PC-9 (cell line): Measurements from ENCODE around the gene CDC42EP3. TPM values are rescaled to one million over a fixed set of nuclear protein-coding genes. Genes with fewer than 3 reads are reported as not detected.

ENCODE experiments used
- BruUV-seq: library from RNA; stranded (reverse); fragments of 400-500 nt; replicated peaks from 2 replicates; lab custom pipeline; 2021; lab: Mats Ljungman, UMichigan
- CTCF ChIA-PET: fragments of 300-600 bp; sonication (Branson Sonifier 250); formaldehyde crosslinking; loops from one replicate; lab custom pipeline; 2022; ENCODE audit warnings: antibody characterized with exemption; lab: Charles Lee
- POLR2A ChIA-PET: fragments of 300-600 bp; sonication (Branson Sonifier 250); formaldehyde crosslinking; loops from one replicate; lab custom pipeline; 2022; ENCODE audit warnings: antibody characterized with exemption; ENCODE audit not compliant: unreplicated experiment; lab: Charles Lee
- DNase-seq, 2 experiments: peaks; one replicate each; pipeline versions ENCODE4 v3.0.0 to v3.0.0-alpha.2; 2015 to 2022; ENCODE audit warnings: mixed read lengths in 1 of 2
- H2AFZ ChIP-seq: fragments of 200-600 bp; sonication (generic); 2 replicates; pipeline ENCODE4 v1.8.1; 2017; ENCODE audit warnings: antibody characterized with exemption
- H3F3A ChIP-seq: fragments of 200-600 bp; sonication (generic); 2 replicates; pipeline ENCODE4 v1.8.1; 2017; ENCODE audit warnings: antibody characterized with exemption, mild to moderate bottlenecking, low read depth; ENCODE audit not compliant: insufficient read depth
- H3K27ac ChIP-seq: fragments of 200-600 bp; sonication (generic); 2 replicates; pipeline ENCODE4 v1.6.1; 2016; ENCODE audit warnings: mixed run types
- H3K27me3 ChIP-seq: fragments of 200-600 bp; sonication (generic); 2 replicates; pipeline ENCODE4 v1.6.1; 2016; ENCODE audit warnings: low read depth, mixed run types; ENCODE audit not compliant: insufficient read depth
- H3K36me3 ChIP-seq: fragments of 200-600 bp; sonication (generic); 2 replicates; pipeline ENCODE4 v1.6.1; 2016; ENCODE audit warnings: low read depth, mixed run types
- H3K4me1 ChIP-seq: fragments of 200-600 bp; sonication (generic); replicated peaks from 2 replicates; pipeline ENCODE4 v1.6.1; 2016; ENCODE audit warnings: mixed run types; ENCODE audit not compliant: insufficient read depth
- H3K4me2 ChIP-seq: fragments of 200-600 bp; sonication (generic); 2 replicates; pipeline ENCODE4 v1.6.1; 2017; ENCODE audit warnings: mixed run types
- H3K4me3 ChIP-seq: fragments of 200-600 bp; sonication (generic); 2 replicates; pipeline ENCODE4 v1.6.1; 2016; ENCODE audit warnings: mixed run types
- H3K79me2 ChIP-seq: fragments of 200-600 bp; sonication (generic); 2 replicates; pipeline ENCODE4 v1.6.1; 2017; ENCODE audit warnings: low read depth, mixed run types
- H3K9me2 ChIP-seq: fragments of 200-600 bp; sonication (generic); 2 replicates; pipeline ENCODE4 v1.8.1; 2017; ENCODE audit warnings: mild to moderate bottlenecking; ENCODE audit not compliant: insufficient read depth
- H3K9me3 ChIP-seq: fragments of 200-600 bp; sonication (generic); 2 replicates; pipeline ENCODE4 v1.8.1; 2016; ENCODE audit warnings: low read depth; ENCODE audit not compliant: insufficient read depth
- H4K20me1 ChIP-seq: fragments of 200-600 bp; sonication (generic); 2 replicates; pipeline ENCODE4 v1.8.1; 2017; ENCODE audit not compliant: insufficient read depth
- CTCF ChIP-seq: fragments of 200-600 bp; sonication (generic); conservative IDR thresholded peaks from 2 replicates; pipeline ENCODE4 v1.6.1; 2017; ENCODE audit warnings: mixed run types, antibody characterized with exemption, mild to moderate bottlenecking, moderate library complexity
- EZH2 ChIP-seq: fragments of 200-600 bp; sonication (generic); IDR thresholded peaks from 2 replicates; pipeline ENCODE4 v1.8.0; 2017; ENCODE audit warnings: antibody characterized with exemption, low read depth
- intact Hi-C: fragments of 100-400 bp; cut with micrococcal nuclease; formaldehyde crosslinking; loops from one replicate; pipeline ENCODE4 v1.10.0; 2022; ENCODE audit not compliant: unreplicated experiment
- total RNA-seq: library from RNA; stranded (reverse); gene quantifications from 2 replicates; pipeline ENCODE4 v1.2.3, GENCODE V29; 2021

CDC42EP3 gene
- total RNA-seq, 1 experiment from 2014 or later: 54.1 TPM

- Histone ChIP-seq H3K9me2 (no peaks in the 10 kb centered on the region), H3K27ac (no peak overlapping the region), H4K20me1 (no peaks in the 10 kb centered on the region), H3K36me3 (no peaks in the 10 kb centered on the region), H3K4me1 (no peaks in the 10 kb centered on the region), H3K79me2 (no peaks in the 10 kb centered on the region), H3F3A (no peaks in the 10 kb centered on the region), H3K4me3 (no peak overlapping the region), H3K27me3 (no peaks in the 10 kb centered on the region), H3K4me2 (no peak overlapping the region), H3K9me3 (no peaks in the 10 kb centered on the region), H2AFZ (no peak overlapping the region)
- CTCF ChIA-PET: no interaction called here
- intact Hi-C loops: no loop called here
- POLR2A ChIA-PET: no interaction called here
- DNase-seq: no peak
- no TSS peak for BruUV-seq
- TF ChIP-seq EZH2 (no peak), CTCF (no peak)
Observed at GRCh38 chr2:37682473-37682872, 11.0 kb upstream of the CDC42EP3 start.

- Histone ChIP-seq H3K27me3 (no peaks in the 10 kb centered on the region), H3K9me3 (no peaks in the 10 kb centered on the region), H3K9me2 (no peaks in the 10 kb centered on the region), H3K27ac (no peak overlapping the region), H3K4me3 (no peak overlapping the region), H3K4me1 (peaks cover 1% of the 10 kb centered on the region; the same call in 1 of the 2 replicates), H3F3A (0 out of 2 replicates have a peak, but pooled peaks cover 1% of the 10 kb centered on the region), H2AFZ (no peak overlapping the region), H3K79me2 (no peaks in the 10 kb centered on the region), H4K20me1 (no peaks in the 10 kb centered on the region), H3K36me3 (no peaks in the 10 kb centered on the region), H3K4me2 (no peak overlapping the region)
- CTCF ChIA-PET: interaction anchor here (0.5 kb wide), 1 partner anchor 79 kb away, joined by 7 read pairs; no protein-coding TSS in a partner anchor
- TF ChIP-seq EZH2: no peak
- TF ChIP-seq CTCF: no peak
- BruUV-seq: no TSS peak
- no peak for DNase-seq
- intact Hi-C loops: no loop called here
- POLR2A ChIA-PET: no interaction called here
Observed at GRCh38 chr2:37681587-37681986, 10.1 kb upstream of the CDC42EP3 start.

GRCh38 chr2:37679072-37679695 lies 7.7 kb upstream of the CDC42EP3 start:
- DNase-seq: no peak
- TF ChIP-seq CTCF (no peak), EZH2 (no peak)
- intact Hi-C loops: no loop called here

More at GRCh38 chr2:37679072-37679695, 7.7 kb upstream of the CDC42EP3 start:
- Histone ChIP-seq H3K9me3 (no peaks in the 10 kb centered on the region), H3K9me2 (no peaks in the 10 kb centered on the region), H4K20me1 (no peaks in the 10 kb centered on the region), H3K27ac (no peak overlapping the region), H3K4me1 (peaks cover 11% of the 10 kb centered on the region), H3K4me2 (no peak overlapping the region), H3F3A (peaks cover 10% of the 10 kb centered on the region; the same call in 1 of the 2 replicates), H3K79me2 (no peaks in the 10 kb centered on the region), H3K27me3 (no peaks in the 10 kb centered on the region), H3K36me3 (no peaks in the 10 kb centered on the region), H3K4me3 (no peak overlapping the region), H2AFZ (no peak overlapping the region)
- ChIA-PET CTCF (no interaction called here), POLR2A (no interaction called here)
- no TSS peak for BruUV-seq
